B cell (primary cell): ENCODE results near the gene TSPAN9. TPM values are rescaled to one million over a fixed set of nuclear protein-coding genes. Genes with fewer than 3 reads are reported as not detected.

Source experiments
- ATAC-seq: fragments of 200-7000 bp; cut with Tn5 transposase; one replicate; pipeline ENCODE4 v1.10.0; 2021; ENCODE audit warnings: low read depth, mild to moderate bottlenecking, moderate number of reproducible peaks, moderate library complexity
- CTCF ChIA-PET: fragments of 350-600 bp; sonication (Branson Sonifier 250); formaldehyde crosslinking; loops from one replicate; lab custom pipeline; 2021; ENCODE audit warnings: antibody characterized with exemption, inconsistent platforms; lab: Charles Lee
- POLR2A ChIA-PET: fragments of 350-600 bp; sonication (Branson Sonifier 250); formaldehyde crosslinking; loops from one replicate; lab custom pipeline; 2021; ENCODE audit warnings: antibody characterized with exemption; lab: Charles Lee
- DNase-seq: peaks from one replicate; pipeline ENCODE4 v3.0.0; 2013
- H2AFZ ChIP-seq: 2 replicates; pipeline ENCODE4 v1.6.1; 2012; ENCODE audit warnings: mild to moderate bottlenecking, low read depth, low read length; ENCODE audit not compliant: insufficient read depth, poor library complexity, severe bottlenecking
- H3K27ac ChIP-seq, 2 donors: 1 replicate in 1 of 2; 2 replicates in 1 of 2; pipeline ENCODE4 v1.5.1; 2012 to 2013; ENCODE audit warnings: low read length in 2 of 2, mild to moderate bottlenecking in 2 of 2, moderate library complexity in 1 of 2
- H3K27me3 ChIP-seq, 4 experiments: fragments of 200-600 bp in 1 of 4; sonication (generic) in 1 of 4; replicated peaks in 1 of 4; 1 replicate in 2 of 4; 2 replicates in 2 of 4; pipeline versions ENCODE4 v1.6.1 to v1.7.0; 2013 to 2016; ENCODE audit warnings: low read length in 3 of 4, mild to moderate bottlenecking in 2 of 4, mixed read lengths in 1 of 4, moderate library complexity in 1 of 4; ENCODE audit not compliant: insufficient read depth in 4 of 4, control insufficient read depth in 3 of 4; ENCODE audit errors: control extremely low read depth in 1 of 4
- H3K36me3 ChIP-seq, 2 experiments: replicated peaks in 1 of 2; 1 replicate in 1 of 2; 2 replicates in 1 of 2; pipeline versions ENCODE4 v1.6.1 to v1.7.1; 2013; ENCODE audit warnings: low read length in 1 of 2; ENCODE audit not compliant: insufficient read depth in 2 of 2, control insufficient read depth in 1 of 2; ENCODE audit errors: control extremely low read depth in 1 of 2, extremely low read depth in 1 of 2
- H3K4me1 ChIP-seq, 2 donors: fragments of 200-600 bp in 1 of 2; sonication (generic) in 1 of 2; 1 replicate in 1 of 2; 2 replicates in 1 of 2; pipeline versions ENCODE4 v1.5.1 to v1.6.1; 2013 to 2017; ENCODE audit warnings: low read length in 2 of 2; ENCODE audit not compliant: control insufficient read depth in 2 of 2, insufficient read depth in 2 of 2
- H3K4me2 ChIP-seq: replicated peaks from 2 replicates; pipeline ENCODE3; 2012; ENCODE audit warnings: mild to moderate bottlenecking, low read depth, low read length; ENCODE audit not compliant: poor library complexity, severe bottlenecking
- H3K4me3 ChIP-seq, 5 experiments: fragments of 200-600 bp in 1 of 5; sonication (generic) in 1 of 5; 1 replicate in 3 of 5; 2 replicates in 2 of 5; pipeline versions ENCODE4 v1.5.1 to v1.7.0; 2011 to 2016; ENCODE audit warnings: low read length in 4 of 5, mild to moderate bottlenecking in 4 of 5, low read depth in 2 of 5, control low read depth in 1 of 5, moderate library complexity in 1 of 5; ENCODE audit not compliant: insufficient read depth in 1 of 5; ENCODE audit errors: control extremely low read depth in 1 of 5, extremely low read depth in 1 of 5
- H3K79me2 ChIP-seq: fragments of 200-600 bp; sonication (generic); one replicate; pipeline ENCODE4 v1.6.0; 2016; ENCODE audit warnings: low read length; ENCODE audit not compliant: control insufficient read depth, insufficient read depth
- H3K9ac ChIP-seq: fragments of 200-600 bp; sonication (generic); 2 replicates; pipeline ENCODE4 v1.6.1; 2017; ENCODE audit warnings: mild to moderate bottlenecking, low read length, moderate library complexity
- H3K9me3 ChIP-seq, 3 donors: one replicate each; pipeline versions ENCODE4 v1.6.1 to v1.7.1; 2013; ENCODE audit warnings: low read length in 2 of 3; ENCODE audit not compliant: control insufficient read depth in 2 of 3, insufficient read depth in 1 of 3; ENCODE audit errors: control extremely low read depth in 1 of 3
- H4K20me1 ChIP-seq: 2 replicates; pipeline ENCODE4 v1.6.0; 2012; ENCODE audit warnings: mild to moderate bottlenecking, low read length; ENCODE audit not compliant: insufficient read depth, control insufficient read depth, poor library complexity, severe bottlenecking
- H3K27ac Mint-ChIP-seq: one replicate; pipeline ENCODE4 v1.8.0; 2021; ENCODE audit warnings: mixed read lengths
- H3K27me3 Mint-ChIP-seq: one replicate; pipeline ENCODE4 v1.8.0; 2021; ENCODE audit warnings: mixed read lengths
- H3K4me1 Mint-ChIP-seq: one replicate; pipeline ENCODE4 v1.8.0; 2021; ENCODE audit warnings: mixed read lengths
- H3K4me3 Mint-ChIP-seq: one replicate; pipeline ENCODE4 v1.8.0; 2021; ENCODE audit warnings: mixed read lengths
- H3K9me3 Mint-ChIP-seq: one replicate; pipeline ENCODE4 v1.8.0; 2022; ENCODE audit warnings: mixed read lengths; ENCODE audit not compliant: insufficient read depth
- EZH2 ChIP-seq: IDR thresholded peaks from 2 replicates; pipeline ENCODE4 v1.6.1; 2012; ENCODE audit warnings: borderline replicate concordance, low read depth, mild to moderate bottlenecking, moderate library complexity, low read length; ENCODE audit not compliant: insufficient read depth, poor library complexity, severe bottlenecking
- WGBS: methylation state at CpG from one replicate; pipeline ENCODE4 v1.1.5; 2013; ENCODE audit warnings: missing lambda C conversion rate; ENCODE audit not compliant: insufficient coverage; 5-methylcytosine and 5-hydroxymethylcytosine counted together
- intact Hi-C: fragments of 100-400 bp; cut with micrococcal nuclease; formaldehyde crosslinking; loops from one replicate; pipeline ENCODE4 v1.10.0; 2022
- polyA plus RNA-seq: library from polyadenylated mRNA; depleted of rRNA; stranded (reverse); fragments of >200 nt; gene quantifications from 2 replicates; pipeline ENCODE4 v1.2.3, GENCODE V29; 2012
- total RNA-seq, 2 donors: library from RNA; stranded (reverse); fragments of 120-200 nt in 1 of 2; gene quantifications; 1 replicate in 1 of 2; 2 replicates in 1 of 2; pipeline versions ENCODE4 v1.2.3 to v1.2.4, GENCODE V29; 2013 to 2022
- TF ChIP-seq, protein P1 (sequence below): fragments of 200-600 bp; IDR thresholded peaks from one replicate; pipeline ENCODE4 v1.8.0; 2022; ENCODE audit warnings: antibody characterized with exemption, mild to moderate bottlenecking

The TSPAN9 gene
- total and polyA plus RNA-seq, 2 donors (not counting 1 experiment from before 2014, with no cell fraction given), result 0.15 to 0.37 TPM

DNA sequence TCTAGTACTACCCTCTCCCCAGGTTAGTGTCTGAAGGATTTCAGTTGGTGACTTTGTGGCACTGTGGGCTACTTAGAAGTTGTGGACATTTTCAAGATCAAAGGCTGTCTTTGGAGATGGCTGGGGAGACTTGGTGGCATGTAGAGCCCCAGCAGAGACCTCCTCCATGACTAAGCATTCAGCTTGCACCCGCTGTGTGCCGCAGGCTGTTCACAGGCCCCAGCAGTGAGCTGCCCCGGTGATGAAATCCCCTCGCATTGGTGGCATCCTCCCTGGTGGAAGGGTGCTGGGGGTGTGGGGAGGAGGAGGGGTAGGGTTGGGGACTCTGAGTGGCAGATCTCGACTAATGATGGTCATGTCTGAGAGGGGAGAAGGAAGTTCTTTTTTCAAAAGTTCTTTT is 173.9 kb downstream of the TSPAN9 start:
- DNase-seq (no peak), ATAC-seq (no peak)
- no peak overlapping the region for H3K27ac Mint-ChIP-seq
- no peaks in the 10 kb centered on the region for H3K36me3 ChIP-seq
- intact Hi-C loops, result no loop called here
- H3K4me3 ChIP-seq, result no peak overlapping the region
- CTCF ChIA-PET, result no interaction called here
- H3K4me1 Mint-ChIP-seq, result peaks cover 15% of the 10 kb centered on the region
- peaks cover 0 to 3% (median 0%) of the 10 kb centered on the region in 3 donors for H3K9me3 ChIP-seq
- H3K27me3 ChIP-seq, result no peaks in the 10 kb centered on the region
- no peak overlapping the region for H3K27ac ChIP-seq
- H3K9me3 Mint-ChIP-seq, result no peaks in the 10 kb centered on the region
- H3K4me1 ChIP-seq, result peaks cover 6 to 10% of the 10 kb centered on the region in 2 donors
- TF ChIP-seq, protein P1, sequence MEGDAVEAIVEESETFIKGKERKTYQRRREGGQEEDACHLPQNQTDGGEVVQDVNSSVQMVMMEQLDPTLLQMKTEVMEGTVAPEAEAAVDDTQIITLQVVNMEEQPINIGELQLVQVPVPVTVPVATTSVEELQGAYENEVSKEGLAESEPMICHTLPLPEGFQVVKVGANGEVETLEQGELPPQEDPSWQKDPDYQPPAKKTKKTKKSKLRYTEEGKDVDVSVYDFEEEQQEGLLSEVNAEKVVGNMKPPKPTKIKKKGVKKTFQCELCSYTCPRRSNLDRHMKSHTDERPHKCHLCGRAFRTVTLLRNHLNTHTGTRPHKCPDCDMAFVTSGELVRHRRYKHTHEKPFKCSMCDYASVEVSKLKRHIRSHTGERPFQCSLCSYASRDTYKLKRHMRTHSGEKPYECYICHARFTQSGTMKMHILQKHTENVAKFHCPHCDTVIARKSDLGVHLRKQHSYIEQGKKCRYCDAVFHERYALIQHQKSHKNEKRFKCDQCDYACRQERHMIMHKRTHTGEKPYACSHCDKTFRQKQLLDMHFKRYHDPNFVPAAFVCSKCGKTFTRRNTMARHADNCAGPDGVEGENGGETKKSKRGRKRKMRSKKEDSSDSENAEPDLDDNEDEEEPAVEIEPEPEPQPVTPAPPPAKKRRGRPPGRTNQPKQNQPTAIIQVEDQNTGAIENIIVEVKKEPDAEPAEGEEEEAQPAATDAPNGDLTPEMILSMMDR, result no peak
- no peak for TF ChIP-seq EZH2
- H2AFZ ChIP-seq, result no peak overlapping the region
- POLR2A ChIA-PET, result no interaction called here
- H3K79me2 ChIP-seq, result no peaks in the 10 kb centered on the region
- no peaks in the 10 kb centered on the region for H4K20me1 ChIP-seq
- 50% methylated on average over 5 of the region's 5 CpGs for WGBS
- H3K4me3 Mint-ChIP-seq, result no peak overlapping the region
- H3K4me2 ChIP-seq, result no peak overlapping the region
- peaks cover 11% of the 10 kb centered on the region for H3K27me3 Mint-ChIP-seq
- H3K9ac ChIP-seq, result no peak overlapping the region

DNA sequence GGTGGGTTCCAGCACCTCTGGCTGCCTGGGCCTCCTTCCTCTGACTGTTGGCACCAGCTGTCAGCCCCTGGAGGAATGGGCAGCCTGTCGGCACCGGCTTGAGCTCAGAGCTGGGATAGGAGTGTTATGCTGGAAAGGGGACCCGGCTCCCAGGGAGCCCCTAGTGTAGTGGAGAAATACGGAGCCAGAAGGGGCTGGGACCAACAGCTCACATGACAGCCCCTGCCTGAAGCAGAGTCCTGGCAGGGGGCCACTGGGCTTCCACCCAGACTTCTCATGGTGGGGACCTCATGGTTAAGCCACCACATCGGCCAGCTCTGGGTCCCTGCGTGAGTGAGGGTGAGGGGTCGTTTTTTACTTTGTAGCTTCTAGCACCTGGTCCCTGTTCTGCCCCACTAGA is 174.5 kb downstream of the TSPAN9 start:
- H3K9me3 ChIP-seq, result no peaks in the 10 kb centered on the region
- CTCF ChIA-PET, result no interaction called here
- H3K9me3 Mint-ChIP-seq, result no peaks in the 10 kb centered on the region

More for the DNA sequence above, 174.5 kb downstream of the TSPAN9 start:
- WGBS, result 96% methylated on average over 6 of the region's 7 CpGs
- peaks cover 11% of the 10 kb centered on the region for H3K27me3 Mint-ChIP-seq
- peaks cover 15% of the 10 kb centered on the region for H3K4me1 Mint-ChIP-seq
- no peaks in the 10 kb centered on the region for H4K20me1 ChIP-seq
- POLR2A ChIA-PET, result no interaction called here
- no peaks in the 10 kb centered on the region for H3K79me2 ChIP-seq
- no peaks in the 10 kb centered on the region for H3K27me3 ChIP-seq
- no peak for DNase-seq
- H3K27ac ChIP-seq, result no peak overlapping the region
- H3K4me1 ChIP-seq, result peaks cover 6 to 10% of the 10 kb centered on the region in 2 donors
- H3K9ac ChIP-seq, result no peak overlapping the region
- ATAC-seq, result no peak
- no peak overlapping the region for H3K27ac Mint-ChIP-seq
- no peak for TF ChIP-seq EZH2
- TF ChIP-seq, protein P1, result no peak
- no peak overlapping the region for H3K4me3 ChIP-seq
- H3K36me3 ChIP-seq, result no peaks in the 10 kb centered on the region
- intact Hi-C loops, result no loop called here
- no peak overlapping the region for H3K4me3 Mint-ChIP-seq
- no peak overlapping the region for H2AFZ ChIP-seq
- H3K4me2 ChIP-seq, result no peak overlapping the region
